Upper lobe of left lung (tissue), 6 donors: ENCODE measurements around the gene WDR46. TPM values are rescaled to one million over a fixed set of nuclear protein-coding genes. Genes with fewer than 3 reads are reported as not detected.
A peak's percentile ranks its signal among the peaks of the same experiment; 100 is the strongest.

ENCODE experiments used
- ATAC-seq, 2 donors: fragments of 200-7000 bp; cut with Tn5 transposase; one replicate each; pipeline ENCODE4 v1.9.1; 2022; ENCODE audit warnings: mild to moderate bottlenecking in 2 of 2, moderate library complexity in 2 of 2; ENCODE audit not compliant: low FRiP score in 2 of 2
- DNase-seq, 2 donors: peaks; one replicate each; pipeline ENCODE4 v3.0.0-alpha.2; 2019 to 2020
- H3K27ac ChIP-seq, 4 donors: fragments of 200-600 bp; sonication (generic); one replicate each; pipeline ENCODE4 v1.5.1; 2016 to 2019
- H3K27me3 ChIP-seq, 4 donors: fragments of 200-600 bp; sonication (generic); one replicate each; pipeline ENCODE4 v1.5.1; 2017 to 2019
- H3K36me3 ChIP-seq, 4 donors: fragments of 200-600 bp; sonication (generic); one replicate each; pipeline ENCODE4 v1.5.1; 2016 to 2019
- H3K4me1 ChIP-seq, 4 donors: fragments of 200-600 bp; sonication (generic); one replicate each; pipeline ENCODE4 v1.5.1; 2018 to 2019
- H3K4me3 ChIP-seq, 4 donors: fragments of 200-600 bp; sonication (generic); one replicate each; pipeline ENCODE4 v1.5.1; 2017 to 2019; ENCODE audit warnings: mild to moderate bottlenecking in 2 of 4, moderate library complexity in 1 of 4
- H3K9me3 ChIP-seq, 4 donors: fragments of 200-600 bp; sonication (generic); one replicate each; pipeline ENCODE4 v1.5.1; 2018 to 2019
- EP300 ChIP-seq, 4 donors: sonication (generic); formaldehyde crosslinking; IDR thresholded peaks; one replicate each; pipeline ENCODE4 v1.5.1; 2017; ENCODE audit warnings: antibody characterized with exemption in 4 of 4, control low read depth in 2 of 4
- POLR2A ChIP-seq, 4 donors: fragments of 450-650 bp; IDR thresholded peaks; one replicate each; pipeline ENCODE4 v1.5.1; 2016 to 2017; ENCODE audit warnings: antibody characterized with exemption in 4 of 4, mild to moderate bottlenecking in 2 of 4
- POLR2AphosphoS5 ChIP-seq, 2 donors: sonication (generic); formaldehyde crosslinking; IDR thresholded peaks; one replicate each; pipeline ENCODE4 v1.5.1; 2017; ENCODE audit warnings: antibody characterized with exemption in 2 of 2
- WGBS, 2 donors: methylation state at CpG; one replicate each; pipeline ENCODE4 v1.1.5; 2017 to 2018; 5-methylcytosine and 5-hydroxymethylcytosine counted together
- total RNA-seq, 6 donors: library from RNA; depleted of rRNA in 4 of 6; stranded (reverse); fragments of >200 nt in 4 of 6; gene quantifications; one replicate each; pipeline versions ENCODE4 v1.1.0 to v1.2.1, GENCODE V29; 2016 to 2021
- TF ChIP-seq, protein P1 (sequence below), 6 experiments: fragments of 450-650 bp in 4 of 6; fragments of 200-600 bp in 2 of 6; sonication (generic) in 2 of 6; IDR thresholded peaks; one replicate each; pipeline ENCODE4 v1.5.1; 2016 to 2019; ENCODE audit warnings: antibody characterized with exemption in 6 of 6
- donor health status: DM: no; HTN: no; CAD: no; lungs with moderate emphysema.
- donor health status: DM: no; HTN: yes; CAD: no; lungs with severe emphysema.

WDR46 gene, protein sequence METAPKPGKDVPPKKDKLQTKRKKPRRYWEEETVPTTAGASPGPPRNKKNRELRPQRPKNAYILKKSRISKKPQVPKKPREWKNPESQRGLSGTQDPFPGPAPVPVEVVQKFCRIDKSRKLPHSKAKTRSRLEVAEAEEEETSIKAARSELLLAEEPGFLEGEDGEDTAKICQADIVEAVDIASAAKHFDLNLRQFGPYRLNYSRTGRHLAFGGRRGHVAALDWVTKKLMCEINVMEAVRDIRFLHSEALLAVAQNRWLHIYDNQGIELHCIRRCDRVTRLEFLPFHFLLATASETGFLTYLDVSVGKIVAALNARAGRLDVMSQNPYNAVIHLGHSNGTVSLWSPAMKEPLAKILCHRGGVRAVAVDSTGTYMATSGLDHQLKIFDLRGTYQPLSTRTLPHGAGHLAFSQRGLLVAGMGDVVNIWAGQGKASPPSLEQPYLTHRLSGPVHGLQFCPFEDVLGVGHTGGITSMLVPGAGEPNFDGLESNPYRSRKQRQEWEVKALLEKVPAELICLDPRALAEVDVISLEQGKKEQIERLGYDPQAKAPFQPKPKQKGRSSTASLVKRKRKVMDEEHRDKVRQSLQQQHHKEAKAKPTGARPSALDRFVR
- 10 to 100 TPM; 21.1 to 50.3 (median 41.7) TPM for total RNA-seq

DNA sequence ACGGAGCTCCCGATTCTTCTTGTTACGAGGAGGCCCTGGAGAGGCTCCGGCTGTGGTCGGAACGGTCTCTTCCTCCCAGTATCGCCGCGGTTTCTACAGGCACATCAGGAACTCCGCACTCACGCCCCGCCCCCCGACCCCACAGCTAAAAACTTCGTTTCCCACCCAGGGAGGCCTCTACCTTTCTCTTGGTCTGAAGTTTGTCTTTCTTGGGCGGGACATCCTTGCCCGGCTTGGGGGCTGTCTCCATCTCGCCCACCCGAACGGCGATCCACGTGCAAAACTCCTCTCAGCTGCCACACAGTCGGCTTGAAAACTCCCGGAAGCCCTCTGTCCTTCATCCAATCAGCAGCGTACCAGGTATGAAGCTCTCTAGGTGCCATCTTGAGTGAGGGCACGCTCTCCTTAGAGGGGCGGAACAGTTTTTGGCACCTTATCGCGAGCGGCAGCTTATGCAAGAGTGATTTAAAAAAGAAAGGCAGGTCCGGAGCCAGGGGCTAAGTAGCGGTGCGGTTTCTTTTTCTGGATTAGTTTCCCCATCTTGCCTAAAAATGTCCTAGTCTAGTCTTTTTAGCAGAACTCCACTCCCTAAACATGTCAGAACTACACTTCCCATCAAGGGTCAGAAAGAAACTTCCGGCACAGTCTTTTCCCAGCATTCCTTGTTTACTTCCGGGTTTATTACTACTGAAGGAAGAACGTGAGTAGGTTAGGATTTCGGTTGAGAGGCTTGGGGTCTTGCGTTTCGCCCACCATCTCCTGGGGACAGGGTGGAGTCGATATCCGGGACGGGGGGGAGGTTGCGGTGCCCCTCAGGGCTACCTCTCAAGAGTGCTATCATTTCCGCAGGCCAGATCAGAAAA lies at the start of gene WDR46, which contains the start of gene PFDN6:
Gene WDR46 (minus strand): TSS at position 319 of the 863 bp plus-strand sequence. CDS start 69 bp downstream, at position 250.
Gene PFDN6 (plus strand): TSS at position 681 of the 863 bp plus-strand sequence. CDS start 256 bp downstream, outside the sequence.
- Histone ChIP-seq H3K4me1 (peaks cover 17 to 26% (median 22%) of the 10 kb centered on the region in 4 donors), H3K36me3 (peaks cover 16 to 68% (median 44%) of the 10 kb centered on the region in 4 donors), H3K9me3 (no peaks in the 10 kb centered on the region), H3K27me3 (no peaks in the 10 kb centered on the region), H3K27ac (peak within 1 kb of the TSS; percentile 66 to 84 (median 74)), H3K4me3 (peak within 1 kb of the TSS; percentile 70 to 94 (median 84))
- TF ChIP-seq POLR2AphosphoS5 (IDR thresholded peaks at IDR 0.05), result peak; percentile 27 to 66
- no peak for TF ChIP-seq EP300 (IDR thresholded peaks at IDR 0.05)
- peak in 3 of 4 donors; percentile 12 to 39 (median 31) for TF ChIP-seq POLR2A (IDR thresholded peaks at IDR 0.05)
- TF ChIP-seq, protein P1, sequence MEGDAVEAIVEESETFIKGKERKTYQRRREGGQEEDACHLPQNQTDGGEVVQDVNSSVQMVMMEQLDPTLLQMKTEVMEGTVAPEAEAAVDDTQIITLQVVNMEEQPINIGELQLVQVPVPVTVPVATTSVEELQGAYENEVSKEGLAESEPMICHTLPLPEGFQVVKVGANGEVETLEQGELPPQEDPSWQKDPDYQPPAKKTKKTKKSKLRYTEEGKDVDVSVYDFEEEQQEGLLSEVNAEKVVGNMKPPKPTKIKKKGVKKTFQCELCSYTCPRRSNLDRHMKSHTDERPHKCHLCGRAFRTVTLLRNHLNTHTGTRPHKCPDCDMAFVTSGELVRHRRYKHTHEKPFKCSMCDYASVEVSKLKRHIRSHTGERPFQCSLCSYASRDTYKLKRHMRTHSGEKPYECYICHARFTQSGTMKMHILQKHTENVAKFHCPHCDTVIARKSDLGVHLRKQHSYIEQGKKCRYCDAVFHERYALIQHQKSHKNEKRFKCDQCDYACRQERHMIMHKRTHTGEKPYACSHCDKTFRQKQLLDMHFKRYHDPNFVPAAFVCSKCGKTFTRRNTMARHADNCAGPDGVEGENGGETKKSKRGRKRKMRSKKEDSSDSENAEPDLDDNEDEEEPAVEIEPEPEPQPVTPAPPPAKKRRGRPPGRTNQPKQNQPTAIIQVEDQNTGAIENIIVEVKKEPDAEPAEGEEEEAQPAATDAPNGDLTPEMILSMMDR (IDR thresholded peaks at IDR 0.05), result no peak
- 0% methylated on average over 33 to 42 of the region's 43 CpGs for WGBS, 2 donors
- DNase-seq, result peak; percentile 72 to 85
- ATAC-seq, result peak; percentile 96 to 98

DNA sequence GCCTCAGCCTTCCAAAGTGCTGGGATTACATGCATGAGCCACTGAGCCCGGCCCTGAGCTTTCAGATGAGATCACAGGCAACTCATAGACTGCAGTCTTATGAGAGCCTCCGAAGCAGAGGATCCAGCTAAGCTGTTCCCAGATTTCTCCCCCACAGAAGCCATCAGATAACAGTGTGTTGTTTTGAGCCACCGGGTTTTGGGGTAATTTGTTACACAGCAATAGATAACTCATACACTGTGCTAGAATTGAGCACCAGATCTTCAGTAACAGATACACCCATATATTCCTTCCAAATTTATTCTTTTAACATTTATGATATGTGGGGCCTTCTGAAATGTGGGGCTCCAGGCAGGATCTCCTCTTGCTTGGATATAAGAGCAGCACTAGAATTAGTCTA lies 47.5 kb upstream of the WDR46 start:
- no peaks in the 10 kb centered on the region for H3K9me3 ChIP-seq
- DNase-seq, result no peak
- ATAC-seq, result no peak
- 83 to 100% methylated on average over 2 of the region's 3 CpGs for WGBS, 2 donors
- no peaks in the 10 kb centered on the region for H3K27me3 ChIP-seq
- no peak overlapping the region for H3K27ac ChIP-seq
- no peak overlapping the region for H3K4me3 ChIP-seq
- H3K4me1 ChIP-seq, result no peaks in the 10 kb centered on the region
- TF ChIP-seq POLR2A (IDR thresholded peaks at IDR 0.05), result no peak
- TF ChIP-seq POLR2AphosphoS5 (IDR thresholded peaks at IDR 0.05), result no peak
- TF ChIP-seq, protein P1 (IDR thresholded peaks at IDR 0.05), result no peak
- TF ChIP-seq EP300 (IDR thresholded peaks at IDR 0.05), result no peak
- no peaks in the 10 kb centered on the region for H3K36me3 ChIP-seq

DNA sequence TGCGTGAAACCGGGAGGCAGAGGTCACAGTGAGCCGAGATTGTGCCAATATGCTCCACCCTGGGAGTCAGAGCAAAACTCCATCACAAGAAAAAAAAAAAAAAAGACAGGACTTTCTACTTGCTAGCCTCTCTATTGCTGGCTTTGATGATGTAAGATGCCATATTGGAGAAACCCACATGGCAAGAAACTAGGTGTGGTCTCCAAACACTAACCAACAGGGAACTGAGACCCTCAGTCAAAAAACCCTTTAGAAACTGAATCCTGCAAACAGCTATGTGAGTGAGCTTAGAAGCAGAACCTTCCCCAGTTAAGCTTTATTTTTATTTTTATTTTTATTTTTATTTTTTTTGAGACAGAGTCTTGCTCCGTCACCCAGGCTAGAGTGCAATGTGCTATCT lies 46.9 kb upstream of the WDR46 start:
- WGBS, 2 donors, result 86 to 93% methylated on average over 4 of the region's 4 CpGs
- no peak overlapping the region for H3K27ac ChIP-seq
- H3K4me1 ChIP-seq, result no peaks in the 10 kb centered on the region
- no peaks in the 10 kb centered on the region for H3K27me3 ChIP-seq
- no peaks in the 10 kb centered on the region for H3K9me3 ChIP-seq
- DNase-seq, result no peak
- no peak for ATAC-seq
- no peaks in the 10 kb centered on the region for H3K36me3 ChIP-seq
- no peak overlapping the region for H3K4me3 ChIP-seq
- TF ChIP-seq POLR2AphosphoS5 (IDR thresholded peaks at IDR 0.05) (no peak), POLR2A (IDR thresholded peaks at IDR 0.05) (no peak), EP300 (IDR thresholded peaks at IDR 0.05) (no peak)
- TF ChIP-seq, protein P1 (IDR thresholded peaks at IDR 0.05), result no peak

DNA sequence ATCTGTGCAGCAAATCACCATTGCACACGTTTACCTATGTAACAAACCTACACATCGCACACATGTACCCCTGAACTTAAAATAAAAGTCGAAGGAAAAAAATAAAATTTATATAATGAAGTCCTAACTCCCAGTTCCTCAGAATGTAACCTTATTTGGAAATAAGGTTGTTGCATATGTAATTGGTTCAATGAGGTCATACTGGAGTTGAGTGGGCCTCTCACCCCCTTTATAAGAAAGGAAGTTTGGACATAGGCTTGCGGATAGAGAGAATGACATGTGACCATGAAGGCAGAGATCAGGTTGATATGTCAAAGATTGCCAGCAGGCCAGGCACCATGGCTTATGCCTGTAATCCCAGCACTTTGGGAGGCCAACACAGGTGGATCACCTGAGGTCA lies 44.6 kb upstream of the WDR46 start:
- no peaks in the 10 kb centered on the region for H3K9me3 ChIP-seq
- H3K36me3 ChIP-seq, result no peaks in the 10 kb centered on the region
- ATAC-seq, result no peak
- H3K27me3 ChIP-seq, result no peaks in the 10 kb centered on the region
- no peak overlapping the region for H3K4me3 ChIP-seq
- 85 to 93% methylated on average over 4 of the region's 4 CpGs for WGBS, 2 donors
- no peaks in the 10 kb centered on the region for H3K4me1 ChIP-seq
- DNase-seq, result no peak
- TF ChIP-seq EP300 (IDR thresholded peaks at IDR 0.05), result no peak
- TF ChIP-seq POLR2AphosphoS5 (IDR thresholded peaks at IDR 0.05), result no peak
- TF ChIP-seq POLR2A (IDR thresholded peaks at IDR 0.05), result no peak
- TF ChIP-seq, protein P1 (IDR thresholded peaks at IDR 0.05), result no peak
- no peak overlapping the region for H3K27ac ChIP-seq
